HL-60 (cell line): ENCODE data around the gene PTPN13.

Experiments used
- CTCF ChIP-seq: IDR thresholded peaks from one replicate; pipeline ENCODE4 v1.5.1; 2011; ENCODE audit warnings: low read length, control low read depth, inconsistent platforms; ENCODE audit not compliant: insufficient read depth
- GABPA ChIP-seq: IDR thresholded peaks from 2 replicates; pipeline ENCODE4 v1.6.1; 2012; ENCODE audit warnings: low read depth
- POLR2AphosphoS5 ChIP-seq: IDR thresholded peaks from 2 replicates; pipeline ENCODE4 v1.6.1; 2012; ENCODE audit warnings: low read depth
- REST ChIP-seq: IDR thresholded peaks from 2 replicates; pipeline ENCODE4 v1.6.1; 2012; ENCODE audit warnings: low read depth; ENCODE audit not compliant: insufficient replicate concordance

- TF ChIP-seq CTCF: no peak
- TF ChIP-seq REST: no peak
- TF ChIP-seq GABPA: no peak
- TF ChIP-seq POLR2AphosphoS5: no peak
These were observed 21.4 kb downstream of the PTPN13 start for GRCh38 chr4:86615501-86615900.
